Large intestine (tissue), 3 donors: ENCODE data around the gene HTR1D. TPM values are rescaled to one million over a fixed set of nuclear protein-coding genes. Genes with fewer than 3 reads are reported as not detected.
"Not testable (repeated sequence)": the region's sequence is repeated elsewhere in the genome, so short reads cannot be mapped to it uniquely, and the experiment has no call there.

Source experiments
- DNase-seq, 2 donors: peaks; one replicate each; pipeline versions ENCODE4 v3.0.0 to v3.0.0-alpha.2; 2013
- H3K27ac ChIP-seq: one replicate; pipeline ENCODE4 v1.5.1; 2013; ENCODE audit warnings: low read length
- H3K27me3 ChIP-seq: 2 replicates; pipeline ENCODE4 v1.6.1; 2013; ENCODE audit warnings: low read length; ENCODE audit not compliant: control insufficient read depth, insufficient read depth
- H3K36me3 ChIP-seq: 2 replicates; pipeline ENCODE4 v1.6.1; 2013; ENCODE audit warnings: low read length; ENCODE audit not compliant: control insufficient read depth, insufficient read depth
- H3K4me1 ChIP-seq: one replicate; pipeline ENCODE4 v1.6.1; 2013; ENCODE audit warnings: low read length; ENCODE audit not compliant: control insufficient read depth, insufficient read depth
- H3K4me3 ChIP-seq: one replicate; pipeline ENCODE4 v1.5.1; 2013; ENCODE audit warnings: low read length
- H3K9me3 ChIP-seq: one replicate; pipeline ENCODE4 v1.6.1; 2013; ENCODE audit warnings: mild to moderate bottlenecking, low read depth, low read length, moderate library complexity; ENCODE audit not compliant: control insufficient read depth
- WGBS: methylation state at CpG from one replicate; pipeline ENCODE4 v1.1.5; 2013; ENCODE audit warnings: low lambda C conversion rate; ENCODE audit not compliant: insufficient coverage; 5-methylcytosine and 5-hydroxymethylcytosine counted together
- polyA plus RNA-seq: library from polyadenylated mRNA; unstranded; fragments of 120-200 nt; gene quantifications from one replicate; pipeline ENCODE4 v1.2.1, GENCODE V29; 2013

Gene HTR1D
- polyA plus RNA-seq, 1 donor: 0.46 TPM

- no CpG with 5 or more reads among the region's 7 CpGs for WGBS
Observed at GRCh38 chr1:23244256-23244761, 27.0 kb upstream of the HTR1D start.

GRCh38 chr1:23242414-23242813, 25.1 kb upstream of the HTR1D start:
- DNase-seq: no peak
- no CpG with 5 or more reads among the region's 7 CpGs for WGBS
- Histone ChIP-seq H3K4me3 (no peak overlapping the region), H3K27me3 (no peaks in the 10 kb centered on the region), H3K9me3 (no peaks in the 10 kb centered on the region), H3K27ac (no peak overlapping the region), H3K36me3 (no peaks in the 10 kb centered on the region), H3K4me1 (no peaks in the 10 kb centered on the region)

More at GRCh38 chr1:23244256-23244761, 27.0 kb upstream of the HTR1D start:
- H3K4me3 ChIP-seq: no peak overlapping the region
- peaks cover 9% of the 10 kb centered on the region for H3K9me3 ChIP-seq
- no peaks in the 10 kb centered on the region for H3K27me3 ChIP-seq
- H3K27ac ChIP-seq: no peak overlapping the region
- no peak for DNase-seq
- H3K36me3 ChIP-seq: no peaks in the 10 kb centered on the region
- H3K4me1 ChIP-seq: no peaks in the 10 kb centered on the region

GRCh38 chr1:23239638-23240295, 22.5 kb upstream of the HTR1D start:
- H3K9me3 ChIP-seq: no peaks in the 10 kb centered on the region
- 60% methylated on average over 1 of the region's 5 CpGs for WGBS
- no peaks in the 10 kb centered on the region for H3K27me3 ChIP-seq
- DNase-seq: no peak
- no peak overlapping the region for H3K4me3 ChIP-seq
- H3K36me3 ChIP-seq: no peaks in the 10 kb centered on the region
- H3K4me1 ChIP-seq: no peaks in the 10 kb centered on the region
- no peak overlapping the region for H3K27ac ChIP-seq

GRCh38 chr1:23238565-23238964, 21.3 kb upstream of the HTR1D start:
- WGBS: no CpG with 5 or more reads among the region's 2 CpGs
- Histone ChIP-seq H3K36me3 (no peaks in the 10 kb centered on the region), H3K27me3 (no peaks in the 10 kb centered on the region), H3K9me3 (no peaks in the 10 kb centered on the region), H3K4me3 (no peak overlapping the region), H3K27ac (no peak overlapping the region), H3K4me1 (no peaks in the 10 kb centered on the region)
- no peak for DNase-seq

GRCh38 chr1:23237508-23237907, 20.2 kb upstream of the HTR1D start:
- H3K4me3 ChIP-seq: no peak overlapping the region
- H3K36me3 ChIP-seq: no peaks in the 10 kb centered on the region
- no peaks in the 10 kb centered on the region for H3K9me3 ChIP-seq
- H3K27me3 ChIP-seq: no peaks in the 10 kb centered on the region
- DNase-seq: no peak
- no peaks in the 10 kb centered on the region for H3K4me1 ChIP-seq
- WGBS: no CpG with 5 or more reads among the region's 2 CpGs
- H3K27ac ChIP-seq: no peak overlapping the region

- DNase-seq: no peak
- no peaks in the 10 kb centered on the region for H3K9me3 ChIP-seq
- no peak overlapping the region for H3K27ac ChIP-seq
- 100% methylated on average over 2 of the region's 2 CpGs for WGBS
- peaks cover 5% of the 10 kb centered on the region for H3K4me1 ChIP-seq
- H3K27me3 ChIP-seq: no peaks in the 10 kb centered on the region
- no peak overlapping the region for H3K4me3 ChIP-seq
- no peaks in the 10 kb centered on the region for H3K36me3 ChIP-seq
Observed at GRCh38 chr1:23227806-23228205, 10.5 kb upstream of the HTR1D start.

- no CpG with 5 or more reads among the region's 17 CpGs for WGBS
- no peak overlapping the region for H3K27ac ChIP-seq
- no peaks in the 10 kb centered on the region for H3K9me3 ChIP-seq
- peaks cover 5% of the 10 kb centered on the region for H3K4me1 ChIP-seq
- peaks cover 6% of the 10 kb centered on the region for H3K27me3 ChIP-seq
- no peaks in the 10 kb centered on the region for H3K36me3 ChIP-seq
- H3K4me3 ChIP-seq: no peak overlapping the region
- peak; percentile 29 to 82 for DNase-seq
Observed at GRCh38 chr1:23224739-23225648, 7.7 kb upstream of the HTR1D start.

- DNase-seq: not testable (repeated sequence)
Observed at GRCh38 chr1:23223963-23224362, 6.7 kb upstream of the HTR1D start.

GRCh38 chr1:23223490-23223951, 6.2 kb upstream of the HTR1D start:
- not testable (repeated sequence) for H3K9me3 ChIP-seq, H3K36me3 ChIP-seq, H3K27ac ChIP-seq, H3K4me1 ChIP-seq, DNase-seq, H3K4me3 ChIP-seq
- peaks cover 14% of the 10 kb centered on the region for H3K27me3 ChIP-seq
- no CpG with 5 or more reads among the region's 1 CpG for WGBS

More at GRCh38 chr1:23223963-23224362, 6.7 kb upstream of the HTR1D start:
- not testable (repeated sequence) for H3K4me1 ChIP-seq, H3K36me3 ChIP-seq, H3K4me3 ChIP-seq, H3K27ac ChIP-seq, H3K9me3 ChIP-seq
- H3K27me3 ChIP-seq: peaks cover 10% of the 10 kb centered on the region
- 75% methylated on average over 2 of the region's 6 CpGs for WGBS

- no peaks in the 10 kb centered on the region for H3K36me3 ChIP-seq
- no peaks in the 10 kb centered on the region for H3K9me3 ChIP-seq
- no peak overlapping the region for H3K4me3 ChIP-seq
- H3K4me1 ChIP-seq: peaks cover 5% of the 10 kb centered on the region
- H3K27me3 ChIP-seq: peaks cover 22% of the 10 kb centered on the region
- no peak overlapping the region for H3K27ac ChIP-seq
- no CpG with 5 or more reads among the region's 3 CpGs for WGBS
- DNase-seq: no peak
Observed at GRCh38 chr1:23222742-23223141, 5.4 kb upstream of the HTR1D start.
